Adipocyte (in vitro differentiated cells): ENCODE data around the gene PRKN.
A peak's percentile ranks its signal among the peaks of the same experiment; 100 is the strongest.

Experiments used
- DNase-seq: peaks from one replicate; pipeline ENCODE4 v3.0.0-alpha.2; 2015; ENCODE audit warnings: low read depth
- H3K27me3 ChIP-seq: replicated peaks from 2 replicates; pipeline ENCODE4 v1.7.0; 2013; ENCODE audit warnings: mild to moderate bottlenecking, low read length, moderate library complexity; ENCODE audit not compliant: control insufficient read depth, insufficient read depth
- H3K36me3 ChIP-seq: 2 replicates; pipeline ENCODE4 v1.7.0; 2013; ENCODE audit warnings: low read length, mild to moderate bottlenecking, moderate library complexity; ENCODE audit not compliant: control insufficient read depth, insufficient read depth, severe bottlenecking
- H3K4me1 ChIP-seq: 2 replicates; pipeline ENCODE4 v1.7.0; 2013; ENCODE audit warnings: mild to moderate bottlenecking, low read length, moderate library complexity; ENCODE audit not compliant: control insufficient read depth, insufficient read depth
- H3K4me3 ChIP-seq: 2 replicates; pipeline ENCODE4 v1.7.0; 2013; ENCODE audit warnings: mild to moderate bottlenecking, low read length, moderate library complexity
- H3K9ac ChIP-seq: 2 replicates; pipeline ENCODE4 v1.7.0; 2013; ENCODE audit warnings: mild to moderate bottlenecking, low read length, moderate library complexity
- H3K9me3 ChIP-seq: 2 replicates; pipeline ENCODE4 v1.7.0; 2013; ENCODE audit warnings: mild to moderate bottlenecking, low read length, moderate library complexity; ENCODE audit not compliant: control insufficient read depth

Gene PRKN

GRCh38 chr6:162615016-162615705 is 112.4 kb downstream of the PRKN start:
- DNase-seq: peak; percentile 3

GRCh38 chr6:162613310-162613709 is 114.3 kb downstream of the PRKN start:
- Histone ChIP-seq H3K9ac (no peak overlapping the region), H3K27me3 (no peaks in the 10 kb centered on the region), H3K4me3 (no peak overlapping the region), H3K4me1 (peaks cover 44% of the 10 kb centered on the region), H3K36me3 (no peaks in the 10 kb centered on the region), H3K9me3 (no peaks in the 10 kb centered on the region)
- DNase-seq: no peak

More at GRCh38 chr6:162615016-162615705, 112.4 kb downstream of the PRKN start:
- H3K4me1 ChIP-seq: peaks cover 44% of the 10 kb centered on the region
- H3K4me3 ChIP-seq: peak overlapping the region; percentile 38
- H3K27me3 ChIP-seq: no peaks in the 10 kb centered on the region
- H3K36me3 ChIP-seq: no peaks in the 10 kb centered on the region
- peak overlapping the region; percentile 27 for H3K9ac ChIP-seq
- H3K9me3 ChIP-seq: no peaks in the 10 kb centered on the region

GRCh38 chr6:162612613-162613012 is 115.0 kb downstream of the PRKN start:
- H3K4me3 ChIP-seq: no peak overlapping the region
- H3K36me3 ChIP-seq: no peaks in the 10 kb centered on the region
- H3K9ac ChIP-seq: no peak overlapping the region
- H3K9me3 ChIP-seq: no peaks in the 10 kb centered on the region
- H3K4me1 ChIP-seq: peaks cover 42% of the 10 kb centered on the region
- H3K27me3 ChIP-seq: no peaks in the 10 kb centered on the region
- no peak for DNase-seq

- no peak overlapping the region for H3K4me3 ChIP-seq
- H3K9me3 ChIP-seq: no peaks in the 10 kb centered on the region
- H3K36me3 ChIP-seq: no peaks in the 10 kb centered on the region
- H3K27me3 ChIP-seq: no peaks in the 10 kb centered on the region
- H3K9ac ChIP-seq: no peak overlapping the region
- DNase-seq: no peak
- peaks cover 20% of the 10 kb centered on the region for H3K4me1 ChIP-seq
These were observed 117.2 kb downstream of the PRKN start for GRCh38 chr6:162610351-162610750.

GRCh38 chr6:162605881-162606280 is 121.7 kb downstream of the PRKN start:
- no peaks in the 10 kb centered on the region for H3K36me3 ChIP-seq
- no peak overlapping the region for H3K4me3 ChIP-seq
- H3K4me1 ChIP-seq: no peaks in the 10 kb centered on the region
- H3K9me3 ChIP-seq: no peaks in the 10 kb centered on the region
- H3K9ac ChIP-seq: no peak overlapping the region
- DNase-seq: no peak
- no peaks in the 10 kb centered on the region for H3K27me3 ChIP-seq

- peaks cover 9% of the 10 kb centered on the region for H3K4me1 ChIP-seq
- no peaks in the 10 kb centered on the region for H3K36me3 ChIP-seq
- DNase-seq: no peak
- no peak overlapping the region for H3K9ac ChIP-seq
- H3K4me3 ChIP-seq: no peak overlapping the region
- no peaks in the 10 kb centered on the region for H3K27me3 ChIP-seq
- no peaks in the 10 kb centered on the region for H3K9me3 ChIP-seq
These were observed 124.1 kb downstream of the PRKN start for GRCh38 chr6:162603231-162604015.

GRCh38 chr6:162602759-162603158 is 124.8 kb downstream of the PRKN start:
- DNase-seq: no peak
- H3K9me3 ChIP-seq: no peaks in the 10 kb centered on the region
- no peaks in the 10 kb centered on the region for H3K27me3 ChIP-seq

GRCh38 chr6:162596676-162597075 is 130.9 kb downstream of the PRKN start:
- H3K4me3 ChIP-seq: no peak overlapping the region
- H3K9me3 ChIP-seq: no peaks in the 10 kb centered on the region
- H3K36me3 ChIP-seq: no peaks in the 10 kb centered on the region
- peaks cover 9% of the 10 kb centered on the region for H3K4me1 ChIP-seq
- no peaks in the 10 kb centered on the region for H3K27me3 ChIP-seq
- no peak for DNase-seq
- no peak overlapping the region for H3K9ac ChIP-seq

More at GRCh38 chr6:162602759-162603158, 124.8 kb downstream of the PRKN start:
- Histone ChIP-seq H3K4me1 (peaks cover 9% of the 10 kb centered on the region), H3K36me3 (no peaks in the 10 kb centered on the region), H3K9ac (no peak overlapping the region), H3K4me3 (no peak overlapping the region)

- no peak overlapping the region for H3K9ac ChIP-seq
- no peak overlapping the region for H3K4me3 ChIP-seq
- no peaks in the 10 kb centered on the region for H3K27me3 ChIP-seq
- H3K4me1 ChIP-seq: no peaks in the 10 kb centered on the region
- no peaks in the 10 kb centered on the region for H3K36me3 ChIP-seq
- no peaks in the 10 kb centered on the region for H3K9me3 ChIP-seq
- no peak for DNase-seq
These were observed 136.0 kb downstream of the PRKN start for GRCh38 chr6:162591517-162591916.

GRCh38 chr6:162581988-162582780 is 145.4 kb downstream of the PRKN start:
- Histone ChIP-seq H3K9ac (no peak overlapping the region), H3K36me3 (no peaks in the 10 kb centered on the region), H3K4me1 (no peaks in the 10 kb centered on the region), H3K27me3 (no peaks in the 10 kb centered on the region), H3K4me3 (no peak overlapping the region), H3K9me3 (no peaks in the 10 kb centered on the region)
- no peak for DNase-seq

GRCh38 chr6:162580619-162581018 is 146.9 kb downstream of the PRKN start:
- Histone ChIP-seq H3K4me3 (no peak overlapping the region), H3K4me1 (no peaks in the 10 kb centered on the region), H3K36me3 (no peaks in the 10 kb centered on the region), H3K27me3 (no peaks in the 10 kb centered on the region), H3K9ac (no peak overlapping the region), H3K9me3 (no peaks in the 10 kb centered on the region)
- no peak for DNase-seq
